HepG2 (cell line): Measurements from ENCODE around the gene UQCR11.
A peak's percentile ranks its signal among the peaks of the same experiment; 100 is the strongest.

ENCODE experiments used
- CHD2 ChIP-seq: IDR thresholded peaks from 2 replicates; pipeline ENCODE4 v1.6.1; 2011; ENCODE audit warnings: low read depth, low read length, improper control_type of control experiment
- CREM ChIP-seq, 2 experiments: sonication (generic) in 1 of 2; formaldehyde crosslinking in 1 of 2; IDR thresholded peaks; 2 replicates each; pipeline versions ENCODE4 v1.4.0 to v1.6.1; 2016 to 2020; ENCODE audit warnings: antibody characterized with exemption in 1 of 2, mild to moderate bottlenecking in 1 of 2, missing genetic modification reagents in 1 of 2
- IKZF1 ChIP-seq: fragments of 450-650 bp; IDR thresholded peaks from 2 replicates; pipeline ENCODE4 v1.7.1; 2016
- KLF16 ChIP-seq, 2 experiments: sonication (generic) in 1 of 2; formaldehyde crosslinking in 1 of 2; IDR thresholded peaks; 2 replicates each; pipeline versions ENCODE4 v1.6.1 to v1.8.0; 2016 to 2023; ENCODE audit warnings: missing genetic modification reagents in 2 of 2, missing compliant biosample characterization in 1 of 2
- MAFF ChIP-seq: IDR thresholded peaks from 2 replicates; pipeline ENCODE4 v1.6.1; 2011; ENCODE audit warnings: low read depth, low read length, improper control_type of control experiment
- MXI1 ChIP-seq: IDR thresholded peaks from 3 replicates; pipeline ENCODE4 v1.6.1; 2012; ENCODE audit warnings: low read depth, low read length, inconsistent platforms, borderline replicate concordance
- PRDM4 ChIP-seq: sonication (generic); formaldehyde crosslinking; IDR thresholded peaks from 2 replicates; pipeline ENCODE4 v1.9.0; 2021; ENCODE audit warnings: missing genetic modification reagents, borderline replicate concordance
- PTBP1 ChIP-seq: fragments of 200-400 bp; formaldehyde crosslinking; IDR thresholded peaks from 2 replicates; pipeline ENCODE4 v1.6.1; 2018; ENCODE audit warnings: low read length, low read depth; ENCODE audit not compliant: poor library complexity, severe bottlenecking
- SP140L ChIP-seq: sonication (generic); formaldehyde crosslinking; IDR thresholded peaks from 2 replicates; pipeline ENCODE4 v1.4.0; 2020; ENCODE audit warnings: missing genetic modification reagents, borderline replicate concordance
- TARDBP ChIP-seq: sonication (generic); formaldehyde crosslinking; IDR thresholded peaks from 2 replicates; pipeline ENCODE4 v1.8.0; 2022; ENCODE audit warnings: mild to moderate bottlenecking, missing genetic modification reagents
- YY1 ChIP-seq: IDR thresholded peaks from 2 replicates; pipeline ENCODE4 v1.6.1; 2011; ENCODE audit warnings: low read length, low read depth, moderate library complexity, mild to moderate bottlenecking; ENCODE audit not compliant: insufficient read depth, insufficient replicate concordance
- ZHX1 ChIP-seq: sonication (generic); formaldehyde crosslinking; IDR thresholded peaks from 2 replicates; pipeline ENCODE4 v1.8.1; 2022; ENCODE audit warnings: low read depth, mild to moderate bottlenecking, missing genetic modification reagents
- ZNF713 ChIP-seq: sonication (generic); formaldehyde crosslinking; IDR thresholded peaks from 2 replicates; pipeline ENCODE4 v1.4.0; 2020; ENCODE audit warnings: mild to moderate bottlenecking, missing genetic modification reagents

GRCh38 chr19:1575323-1576241 lies 29.7 kb downstream of the UQCR11 start:
- TF ChIP-seq ZHX1 (CRISPR knock-in tag) (no peak), TARDBP (CRISPR knock-in tag) (no peak), CHD2 (no peak), YY1 (no peak), MXI1 (no peak), ZNF713 (CRISPR knock-in tag) (no peak), PTBP1 (peak; percentile 86), PRDM4 (CRISPR knock-in tag) (no peak), IKZF1 (no peak), CREM (IDR thresholded peaks at IDR 0.05) (no peak), CREM (CRISPR knock-in tag; IDR thresholded peaks at IDR 0.05) (no peak), KLF16 (CRISPR knock-in tag; IDR thresholded peaks at IDR 0.05) (no peak), MAFF (no peak), SP140L (CRISPR knock-in tag) (no peak)
